Urinary bladder (tissue), 4 donors: ENCODE data around the gene POLD3. TPM values are rescaled to one million over a fixed set of nuclear protein-coding genes. Genes with fewer than 3 reads are reported as not detected.
"Not testable (repeated sequence)": the region's sequence is repeated elsewhere in the genome, so short reads cannot be mapped to it uniquely, and the experiment has no call there.

Experiments used
- DNase-seq: peaks from one replicate; pipeline ENCODE4 v3.0.0-alpha.2; 2015; ENCODE audit errors: extremely low spot score
- H3K27ac ChIP-seq: one replicate; pipeline ENCODE4 v1.5.1; 2013; ENCODE audit warnings: low read depth, mild to moderate bottlenecking, moderate library complexity
- H3K36me3 ChIP-seq: one replicate; pipeline ENCODE4 v1.6.1; 2013; ENCODE audit warnings: mild to moderate bottlenecking, moderate library complexity; ENCODE audit not compliant: insufficient read depth
- H3K4me1 ChIP-seq: one replicate; pipeline ENCODE4 v1.6.1; 2013; ENCODE audit warnings: mild to moderate bottlenecking, moderate library complexity; ENCODE audit not compliant: insufficient read depth
- H3K4me3 ChIP-seq: one replicate; pipeline ENCODE4 v1.5.1; 2013; ENCODE audit warnings: low read depth, low read length
- WGBS: extraction: QIAGEN DNeasy Blood & Tissue Kit; methylation state at CpG from one replicate; pipeline ENCODE4 v1.1.7; 2013; 5-methylcytosine and 5-hydroxymethylcytosine counted together
- polyA plus RNA-seq: library from polyadenylated mRNA; stranded (reverse); fragments of 200-250 nt; gene quantifications from one replicate; pipeline ENCODE4 v1.2.3, GENCODE V29; 2013
- total RNA-seq: library from RNA; depleted of rRNA; stranded (reverse); fragments of >200 nt; gene quantifications from one replicate; pipeline ENCODE4 v1.2.3, GENCODE V29; 2014
- donor health status: healthy with polysubstance abuse.
- donor health status: healthy.

Gene POLD3
- total and polyA plus RNA-seq, 2 donors = 15.9 to 25.5 TPM

- Histone ChIP-seq H3K4me3 (no peak overlapping the region), H3K4me1 (no peaks in the 10 kb centered on the region), H3K27ac (no peak overlapping the region), H3K36me3 (no peaks in the 10 kb centered on the region)
- 58% methylated on average over 4 of the region's 4 CpGs for WGBS
- no peak for DNase-seq
These were observed 20.0 kb upstream of the POLD3 start for GRCh38 chr11:74572349-74572748.

- Histone ChIP-seq H3K4me1 (no peaks in the 10 kb centered on the region), H3K36me3 (no peaks in the 10 kb centered on the region), H3K27ac (no peak overlapping the region), H3K4me3 (no peak overlapping the region)
- 80% methylated on average over 6 of the region's 6 CpGs for WGBS
- DNase-seq = no peak
These were observed 17.8 kb upstream of the POLD3 start for GRCh38 chr11:74574563-74574962.

- no peak for DNase-seq
- WGBS = 96% methylated on average over 3 of the region's 3 CpGs
- Histone ChIP-seq H3K4me1 (no peaks in the 10 kb centered on the region), H3K4me3 (no peak overlapping the region), H3K27ac (no peak overlapping the region), H3K36me3 (no peaks in the 10 kb centered on the region)
These were observed 16.4 kb upstream of the POLD3 start for GRCh38 chr11:74575999-74576398.

- WGBS = 90% methylated on average over 4 of the region's 4 CpGs
- no peaks in the 10 kb centered on the region for H3K36me3 ChIP-seq
- DNase-seq = no peak
- H3K4me1 ChIP-seq = no peaks in the 10 kb centered on the region
- no peak overlapping the region for H3K4me3 ChIP-seq
- no peak overlapping the region for H3K27ac ChIP-seq
These were observed 15.2 kb upstream of the POLD3 start for GRCh38 chr11:74577181-74577580.

DNA sequence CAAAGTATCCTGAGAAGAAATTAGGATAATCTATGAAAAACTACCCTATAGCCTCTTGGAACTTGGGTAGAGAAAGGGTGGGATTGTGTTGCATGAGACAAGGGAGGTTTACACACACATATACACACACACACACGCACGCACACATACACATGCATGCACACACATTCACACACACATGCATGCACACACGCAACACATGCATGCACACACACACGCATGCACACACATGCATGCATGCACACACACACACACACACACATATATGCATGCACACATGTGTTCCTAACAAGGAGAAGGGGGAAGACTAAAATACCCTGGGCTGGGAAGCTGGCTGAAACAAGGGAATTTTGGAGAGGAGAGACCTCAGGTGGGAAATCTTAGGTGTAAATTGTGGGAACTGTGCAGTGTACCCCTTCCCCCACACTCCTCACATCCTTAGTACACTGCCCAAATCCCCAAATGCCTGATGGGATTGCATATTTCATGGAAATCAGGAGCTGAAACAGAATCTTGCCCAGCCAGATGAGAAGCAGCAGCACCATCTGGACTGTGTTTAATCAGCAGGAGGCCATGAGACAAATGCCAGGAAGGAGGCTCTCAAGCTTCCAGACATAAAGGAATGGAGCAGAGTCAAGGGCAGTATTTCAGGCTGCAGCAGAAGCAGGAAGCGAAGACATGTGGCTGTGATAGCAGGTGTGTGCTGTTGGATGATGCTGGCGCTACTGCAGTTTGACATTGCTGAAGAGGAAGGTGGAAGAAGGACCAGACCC is 14.6 kb upstream of the POLD3 start:
- WGBS = 78% methylated on average over 6 of the region's 6 CpGs
- H3K27ac ChIP-seq = no peak overlapping the region
- no peak overlapping the region for H3K4me3 ChIP-seq
- no peaks in the 10 kb centered on the region for H3K4me1 ChIP-seq
- DNase-seq = no peak
- H3K36me3 ChIP-seq = no peaks in the 10 kb centered on the region

- H3K4me3 ChIP-seq = no peak overlapping the region
- 72% methylated on average over 6 of the region's 6 CpGs for WGBS
- H3K36me3 ChIP-seq = no peaks in the 10 kb centered on the region
- H3K4me1 ChIP-seq = no peaks in the 10 kb centered on the region
- H3K27ac ChIP-seq = no peak overlapping the region
- no peak for DNase-seq
These were observed 12.7 kb upstream of the POLD3 start for GRCh38 chr11:74579577-74580270.

- WGBS = 87% methylated on average over 4 of the region's 4 CpGs
- H3K4me1 ChIP-seq = no peaks in the 10 kb centered on the region
- no peak overlapping the region for H3K4me3 ChIP-seq
- no peak overlapping the region for H3K27ac ChIP-seq
- DNase-seq = no peak
- H3K36me3 ChIP-seq = no peaks in the 10 kb centered on the region
These were observed 10.3 kb upstream of the POLD3 start for GRCh38 chr11:74581954-74582547.

DNA sequence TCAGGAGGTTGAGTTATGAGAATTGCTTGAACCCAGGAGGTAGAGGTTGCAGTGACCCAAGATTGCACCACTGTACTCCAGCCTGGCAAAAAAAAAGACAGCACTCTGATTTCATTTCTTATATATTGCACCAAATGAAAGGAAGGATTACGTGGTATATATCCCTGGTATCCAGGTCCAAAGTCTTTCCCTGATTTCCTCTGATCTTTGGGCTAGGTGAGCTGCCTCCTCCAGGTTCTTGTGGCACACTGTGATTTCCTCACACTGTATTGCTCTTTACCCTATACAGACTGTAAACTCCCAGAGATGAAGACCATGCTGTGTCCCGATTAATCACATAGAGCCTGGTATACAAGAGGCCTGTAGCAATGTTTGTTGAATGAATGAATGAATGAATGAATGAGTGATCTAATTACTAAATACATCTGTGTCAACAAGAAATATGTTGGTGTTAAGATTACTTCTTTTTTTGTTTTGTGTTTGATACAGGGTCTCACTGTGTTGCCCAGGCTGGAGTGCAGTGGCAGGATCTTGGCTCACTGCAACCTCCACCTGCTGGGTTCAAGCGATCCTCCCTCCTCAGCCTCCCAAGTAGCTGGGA is 9.3 kb upstream of the POLD3 start:
- no peak for DNase-seq
- no peak overlapping the region for H3K27ac ChIP-seq
- 71% methylated on average over 3 of the region's 3 CpGs for WGBS

DNA sequence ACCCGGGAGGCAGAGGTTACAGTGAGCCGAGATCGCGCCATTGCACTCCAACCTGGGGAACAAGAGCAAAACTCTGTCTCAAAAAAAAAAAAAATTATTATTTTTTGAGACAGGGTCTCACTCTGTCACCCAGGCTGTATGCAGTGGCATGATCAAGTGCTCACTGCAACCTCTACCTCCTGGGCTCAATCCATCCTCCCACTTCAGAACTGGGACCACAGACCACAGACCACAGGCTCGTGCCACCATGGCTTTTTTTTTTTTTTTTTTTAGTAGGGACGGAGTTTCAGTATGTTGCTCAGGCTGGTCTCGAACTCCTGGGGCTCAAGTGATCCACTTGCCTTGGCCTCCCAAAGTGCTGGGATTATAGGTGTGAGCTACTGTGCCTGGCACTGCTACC is 1.9 kb upstream of the POLD3 start:
- not testable (repeated sequence) for H3K4me3 ChIP-seq, H3K36me3 ChIP-seq, H3K4me1 ChIP-seq, DNase-seq, H3K27ac ChIP-seq
- 87% methylated on average over 7 of the region's 7 CpGs for WGBS

More for the DNA sequence above, 9.3 kb upstream of the POLD3 start:
- no peaks in the 10 kb centered on the region for H3K36me3 ChIP-seq
- no peaks in the 10 kb centered on the region for H3K4me1 ChIP-seq
- no peak overlapping the region for H3K4me3 ChIP-seq

GRCh38 chr11:74592063-74592440 is 330 bp upstream of the POLD3 start:
- H3K4me3 ChIP-seq = peak overlapping the region; percentile 91
- no peak for DNase-seq
- 10% methylated on average over 7 of the region's 7 CpGs for WGBS
- H3K27ac ChIP-seq = no peak overlapping the region
- H3K36me3 ChIP-seq = peaks cover 1% of the 10 kb centered on the region
- H3K4me1 ChIP-seq = no peaks in the 10 kb centered on the region

DNA sequence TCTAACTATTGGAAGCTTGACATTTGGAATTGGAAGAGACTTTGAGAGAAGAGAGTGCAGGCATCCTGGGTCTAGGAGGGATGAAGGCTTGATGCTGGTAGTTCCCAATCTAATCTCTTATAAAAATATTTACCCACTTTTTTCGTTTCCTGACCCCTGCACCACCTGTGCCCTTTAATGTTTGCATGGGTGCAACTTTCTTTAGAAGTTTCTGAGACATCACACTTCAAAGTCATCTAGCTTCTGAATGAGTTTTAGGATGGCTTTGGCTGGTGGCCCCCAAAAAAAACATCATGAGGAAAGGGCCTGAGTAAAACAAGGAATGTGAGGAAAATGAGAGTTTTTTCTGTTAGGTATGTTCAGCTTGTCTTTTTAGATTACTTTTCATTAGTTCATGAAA is 1.1 kb downstream of the POLD3 start:
- Histone ChIP-seq H3K27ac (no peak overlapping the region), H3K36me3 (peaks cover 1% of the 10 kb centered on the region)

DNA sequence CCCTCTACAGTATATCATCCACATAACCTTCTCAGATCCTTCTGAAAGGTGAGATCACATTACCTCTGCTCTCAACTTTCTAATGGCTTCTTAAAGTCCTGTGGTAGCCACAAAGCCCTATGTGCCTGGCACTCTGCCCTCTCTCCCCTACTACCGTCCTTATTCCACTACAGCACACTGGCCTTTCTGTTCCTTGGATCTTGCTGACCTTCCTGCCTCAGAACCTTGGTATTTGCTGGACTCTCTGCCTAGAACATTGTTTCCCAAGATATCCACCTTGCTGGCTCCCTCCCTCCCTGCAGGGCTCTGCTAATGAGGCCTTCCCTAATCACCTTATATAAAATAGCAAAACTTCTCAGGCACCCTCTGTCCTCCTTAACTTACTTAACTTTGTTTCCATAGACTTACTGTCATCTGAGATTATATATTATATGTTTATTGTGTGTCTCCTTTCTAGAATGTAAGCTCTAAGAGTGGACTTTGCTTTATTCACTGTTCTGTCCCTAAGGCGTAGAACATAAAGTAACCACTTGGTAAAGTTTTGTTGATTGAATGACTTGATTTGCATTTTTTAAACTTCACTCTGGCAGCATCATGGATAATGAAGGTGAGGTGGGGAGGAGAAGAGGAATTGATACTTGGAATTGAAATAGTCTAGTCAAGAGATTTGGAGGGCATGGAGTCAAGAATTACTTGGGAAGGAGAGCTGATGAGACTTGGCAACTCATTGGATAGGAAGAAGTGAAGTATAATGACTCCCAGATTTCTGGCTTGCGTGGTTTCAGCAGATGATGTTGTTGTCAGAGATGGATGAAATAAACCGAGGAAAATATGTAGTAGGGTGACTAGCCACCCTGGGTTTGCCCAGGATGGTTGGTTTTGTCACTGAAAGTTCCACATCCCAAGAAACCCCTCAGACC is 10.5 kb downstream of the POLD3 start:
- no peak for DNase-seq
- 85% methylated on average over 4 of the region's 4 CpGs for WGBS
- Histone ChIP-seq H3K4me1 (no peaks in the 10 kb centered on the region), H3K27ac (no peak overlapping the region), H3K4me3 (no peak overlapping the region), H3K36me3 (peaks cover 2% of the 10 kb centered on the region)

More for the DNA sequence above, 1.1 kb downstream of the POLD3 start:
- peak overlapping the region; percentile 91 for H3K4me3 ChIP-seq
- DNase-seq = no peak
- H3K4me1 ChIP-seq = no peaks in the 10 kb centered on the region
- WGBS = 3% methylated on average over 1 of the region's 1 CpG

DNA sequence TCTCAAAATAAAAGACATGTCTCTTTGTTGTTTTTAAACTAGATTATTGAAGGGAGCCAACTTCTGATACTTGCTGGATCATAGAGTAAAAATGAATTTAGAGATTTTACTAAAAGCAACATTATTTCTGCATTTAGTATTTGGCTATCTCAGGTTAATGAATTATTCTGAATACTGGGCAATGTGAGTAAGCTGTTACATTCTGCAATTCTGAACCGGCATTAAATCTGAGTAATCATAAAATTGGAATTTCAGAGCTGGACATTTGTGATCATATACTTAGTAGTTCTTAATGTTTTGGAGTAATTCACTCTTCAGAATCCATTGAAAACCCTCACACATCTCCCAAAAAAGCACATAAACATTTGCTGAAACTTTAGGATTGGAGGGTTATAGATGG is 11.5 kb downstream of the POLD3 start:
- 79% methylated on average over 1 of the region's 1 CpG for WGBS
- peaks cover 2% of the 10 kb centered on the region for H3K36me3 ChIP-seq

More for the DNA sequence above, 11.5 kb downstream of the POLD3 start:
- Histone ChIP-seq H3K4me3 (no peak overlapping the region), H3K27ac (no peak overlapping the region), H3K4me1 (no peaks in the 10 kb centered on the region)
- DNase-seq = no peak
